Stimulated activated CD8-positive, alpha-beta memory T cell treated with anti-CD3 and anti-CD28 coated beads, Interleukin-4, amount 100 ng/mL, for 4 hours (primary cell): ENCODE data around the gene LRP1-AS.

Source experiments
- DNase-seq, 2 donors: peaks; one replicate each; pipeline ENCODE4 v3.0.0-alpha.2; 2020; ENCODE audit warnings: low read depth in 2 of 2, low spot score in 1 of 2

LRP1-AS gene

GRCh38 chr12:57160741-57161140 is 13.3 kb upstream of the LRP1-AS start:
- DNase-seq: no peak

- no peak for DNase-seq
Measured at GRCh38 chr12:57160040-57160439, 12.6 kb upstream of the LRP1-AS start.

GRCh38 chr12:57159311-57159710 is 11.9 kb upstream of the LRP1-AS start:
- no peak for DNase-seq

- DNase-seq: no peak
Measured at GRCh38 chr12:57158665-57159064, 11.2 kb upstream of the LRP1-AS start.

GRCh38 chr12:57158186-57158585 is 10.8 kb upstream of the LRP1-AS start:
- DNase-seq: no peak

GRCh38 chr12:57157588-57158173 is 10.3 kb upstream of the LRP1-AS start:
- DNase-seq: no peak

- DNase-seq: no peak
Measured at GRCh38 chr12:57156701-57157403, 9.4 kb upstream of the LRP1-AS start.

- DNase-seq: no peak
Measured at GRCh38 chr12:57154804-57155434, 7.5 kb upstream of the LRP1-AS start.

- DNase-seq: no peak
Measured at GRCh38 chr12:57154076-57154475, 6.7 kb upstream of the LRP1-AS start.

- DNase-seq: no peak
Measured at GRCh38 chr12:57153415-57153997, 6.1 kb upstream of the LRP1-AS start.

GRCh38 chr12:57152639-57153038 is 5.2 kb upstream of the LRP1-AS start:
- DNase-seq: no peak

GRCh38 chr12:57151741-57152630 is 4.6 kb upstream of the LRP1-AS start:
- no peak for DNase-seq

GRCh38 chr12:57150400-57151000 is 3.1 kb upstream of the LRP1-AS start:
- no peak for DNase-seq

GRCh38 chr12:57149245-57149900 is 2.0 kb upstream of the LRP1-AS start:
- DNase-seq: no peak

- DNase-seq: no peak
Measured at GRCh38 chr12:57148469-57149244, 1.2 kb upstream of the LRP1-AS start.

- no peak for DNase-seq
Measured at GRCh38 chr12:57146092-57146491, 1.3 kb downstream of the LRP1-AS start.

GRCh38 chr12:57145460-57146059 is 1.9 kb downstream of the LRP1-AS start:
- DNase-seq: no peak

GRCh38 chr12:57143454-57143853 is 4.0 kb downstream of the LRP1-AS start:
- no peak for DNase-seq

- no peak for DNase-seq
Measured at GRCh38 chr12:57142727-57143126, 4.7 kb downstream of the LRP1-AS start.
